ENCODE measurements around the gene PSMB4.

The PSMB4 gene

DNA sequence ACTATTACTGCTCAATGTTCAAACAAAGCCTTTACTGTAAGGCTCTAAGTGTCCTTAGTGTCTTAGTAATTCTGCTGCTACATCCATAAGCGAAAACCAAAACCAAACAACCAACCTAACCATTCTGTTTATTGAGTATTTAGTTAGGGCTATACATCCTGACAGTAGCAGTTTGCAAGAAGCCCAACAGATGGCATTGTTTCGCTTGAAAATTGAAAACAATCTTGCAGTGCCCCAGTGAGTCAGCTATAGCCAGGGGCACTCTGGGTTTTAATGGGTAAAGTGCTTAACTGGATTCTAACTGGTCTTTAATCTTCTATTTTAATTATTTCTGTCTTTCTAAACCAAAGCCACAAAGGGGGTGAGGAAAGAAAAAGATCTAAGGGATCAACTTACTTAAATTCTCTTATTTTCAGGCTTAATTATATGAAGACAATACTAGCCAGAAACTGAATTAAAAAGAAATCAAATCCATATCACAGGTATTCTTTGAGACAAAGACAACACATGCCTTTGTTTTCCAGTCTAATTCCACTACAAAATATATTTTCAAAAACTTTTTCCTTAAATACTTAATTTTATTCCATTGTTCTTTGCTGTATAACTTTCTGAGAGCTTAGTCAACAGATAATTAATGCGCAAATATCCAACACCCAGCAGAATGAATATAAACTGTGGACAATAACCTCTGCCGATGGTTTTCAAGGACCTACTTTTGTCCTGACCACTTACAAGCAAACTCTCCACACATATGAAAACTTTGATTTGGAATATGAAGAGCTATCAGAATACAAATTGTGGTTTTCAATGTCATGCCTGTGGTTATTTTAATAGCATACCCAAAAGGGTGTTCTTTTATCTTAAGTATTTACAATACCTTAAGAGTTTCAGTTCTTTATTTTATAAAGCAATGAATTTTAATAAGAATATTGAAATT lies 44.7 kb downstream of the PSMB4 start:
- DNase-seq = peak; percentile 70

DNA sequence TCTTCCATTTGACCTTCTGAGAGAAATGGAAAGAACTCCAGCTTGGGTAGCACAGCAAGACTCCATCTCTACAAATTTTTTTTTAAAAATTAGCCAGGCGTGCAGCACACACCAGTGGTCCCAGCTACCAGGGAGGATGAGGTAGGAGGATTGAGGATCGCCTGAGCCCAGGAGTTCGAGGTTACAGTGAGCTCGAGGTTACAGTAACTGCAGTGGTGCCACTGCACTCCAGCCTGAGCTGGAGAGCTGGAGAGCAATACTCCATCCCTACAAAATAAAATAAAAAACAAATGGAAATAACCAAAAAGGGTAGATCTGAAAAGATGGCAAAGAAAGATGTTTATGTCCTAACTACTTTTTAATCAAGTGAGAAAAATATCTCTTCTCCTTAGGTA lies 45.4 kb downstream of the PSMB4 start:
- DNase-seq = no peak

DNA sequence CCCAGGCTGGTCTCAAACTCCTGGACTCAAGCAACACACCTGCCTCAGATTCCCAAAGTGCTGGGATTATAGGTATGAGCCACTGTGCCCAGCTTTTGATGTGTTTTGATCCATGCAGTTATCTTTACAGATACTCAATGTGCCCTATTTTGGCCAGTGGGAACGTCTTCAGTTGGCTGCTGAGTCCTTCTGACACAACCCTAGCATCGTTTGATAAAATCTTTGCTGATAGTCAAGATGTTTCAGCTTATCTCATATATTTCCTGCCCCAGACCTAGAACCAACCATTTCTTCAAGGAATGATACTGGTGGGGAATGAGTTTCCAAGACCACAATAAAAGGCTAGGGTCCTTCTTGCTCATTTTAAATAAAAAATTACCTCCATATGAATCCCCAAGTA lies 48.3 kb downstream of the PSMB4 start:
- no peak for DNase-seq
